HL-60 (cell line): Measurements from ENCODE around the gene ADIPOR2.

ENCODE experiments used
- DNase-seq, 2 experiments: peaks; one replicate each; pipeline ENCODE4 v3.0.0-alpha.2; 2010 to 2020; ENCODE audit warnings: low read depth in 1 of 2, low spot score in 1 of 2
- H3K27ac ChIP-seq: fragments of 250-450 bp; sonication (Bioruptor Pico); replicated peaks from 2 replicates; pipeline ENCODE4 v1.5.1; 2020; ENCODE audit warnings: mild to moderate bottlenecking, moderate library complexity
- H3K27me3 ChIP-seq: fragments of 250-450 bp; sonication (Bioruptor Pico); 2 replicates; pipeline ENCODE4 v1.5.1; 2021; ENCODE audit warnings: mild to moderate bottlenecking, moderate library complexity; ENCODE audit not compliant: insufficient read depth, poor library complexity, severe bottlenecking
- H3K4me3 ChIP-seq: replicated peaks from 2 replicates; pipeline ENCODE4 v1.5.1; 2011; ENCODE audit warnings: mild to moderate bottlenecking, control low read depth, low read length; ENCODE audit not compliant: insufficient read depth
- CTCF ChIP-seq: IDR thresholded peaks from one replicate; pipeline ENCODE4 v1.5.1; 2011; ENCODE audit warnings: low read length, control low read depth, inconsistent platforms; ENCODE audit not compliant: insufficient read depth
- GABPA ChIP-seq: IDR thresholded peaks from 2 replicates; pipeline ENCODE4 v1.6.1; 2012; ENCODE audit warnings: low read depth
- POLR2AphosphoS5 ChIP-seq: IDR thresholded peaks from 2 replicates; pipeline ENCODE4 v1.6.1; 2012; ENCODE audit warnings: low read depth
- REST ChIP-seq: IDR thresholded peaks from 2 replicates; pipeline ENCODE4 v1.6.1; 2012; ENCODE audit warnings: low read depth; ENCODE audit not compliant: insufficient replicate concordance
- SPI1 ChIP-seq: IDR thresholded peaks from 2 replicates; pipeline ENCODE4 v1.6.1; 2012; ENCODE audit warnings: low read depth, mild to moderate bottlenecking, borderline replicate concordance

Gene ADIPOR2

GRCh38 chr12:1826401-1826800 lies 135.5 kb downstream of the ADIPOR2 start:
- no peak overlapping the region for H3K27ac ChIP-seq
- TF ChIP-seq REST, result no peak
- TF ChIP-seq POLR2AphosphoS5, result no peak
- no peaks in the 10 kb centered on the region for H3K27me3 ChIP-seq
- no peak overlapping the region for H3K4me3 ChIP-seq
- no peak for DNase-seq

- Histone ChIP-seq H3K27me3 (no peaks in the 10 kb centered on the region), H3K4me3 (no peak overlapping the region), H3K27ac (no peak overlapping the region)
- TF ChIP-seq POLR2AphosphoS5, result no peak
- TF ChIP-seq GABPA, result no peak
- no peak for TF ChIP-seq SPI1
- TF ChIP-seq REST, result no peak
- TF ChIP-seq CTCF, result no peak
- no peak for DNase-seq
Measured at GRCh38 chr12:1826867-1827705, 136.2 kb downstream of the ADIPOR2 start.

- Histone ChIP-seq H3K4me3 (no peak overlapping the region), H3K27me3 (no peaks in the 10 kb centered on the region), H3K27ac (no peak overlapping the region)
- DNase-seq, result no peak
- TF ChIP-seq SPI1, result no peak
- no peak for TF ChIP-seq POLR2AphosphoS5
- no peak for TF ChIP-seq REST
- TF ChIP-seq GABPA, result no peak
- TF ChIP-seq CTCF, result no peak
Measured at GRCh38 chr12:1827826-1828805, 137.2 kb downstream of the ADIPOR2 start.
